Activated T-cell treated with anti-CD3 and anti-CD28 coated beads, Interleukin-2, amount 50 U/mL, for 72 hours (primary cell): ENCODE measurements around the gene SERPINB1. TPM values are rescaled to one million over a fixed set of nuclear protein-coding genes. Genes with fewer than 3 reads are reported as not detected.
"Not testable (repeated sequence)": the region's sequence is repeated elsewhere in the genome, so short reads cannot be mapped to it uniquely, and the experiment has no call there.

Experiments used
- ATAC-seq, 2 donors: fragments of 150-1000 bp; cut with Tn5 transposase; replicated peaks in 1 of 2; 2 replicates each; pipeline ENCODE4 v1.10.0; 2021; ENCODE audit warnings: moderate library complexity in 2 of 2, mild to moderate bottlenecking in 1 of 2
- DNase-seq, 2 donors: peaks; one replicate each; pipeline ENCODE4 v3.0.0; 2021 to 2022; ENCODE audit warnings: mixed read lengths in 1 of 2
- H3K27ac Mint-ChIP-seq: one replicate; pipeline ENCODE4 v1.8.0; 2022; ENCODE audit warnings: mild to moderate bottlenecking, moderate library complexity, mixed read lengths
- H3K27me3 Mint-ChIP-seq: one replicate; pipeline ENCODE4 v1.8.0; 2022; ENCODE audit warnings: low read depth, mixed read lengths
- H3K36me3 Mint-ChIP-seq, 2 donors: one replicate each; pipeline ENCODE4 v1.8.0; 2022; ENCODE audit warnings: mixed read lengths in 2 of 2, mild to moderate bottlenecking in 1 of 2; ENCODE audit not compliant: insufficient read depth in 2 of 2
- H3K4me1 Mint-ChIP-seq: one replicate; pipeline ENCODE4 v1.8.0; 2022; ENCODE audit warnings: low read depth, mixed read lengths
- H3K4me3 Mint-ChIP-seq, 2 donors: one replicate each; pipeline ENCODE4 v1.8.0; 2022; ENCODE audit warnings: mild to moderate bottlenecking in 2 of 2, mixed read lengths in 2 of 2, moderate library complexity in 2 of 2
- H3K9me3 Mint-ChIP-seq, 2 donors: one replicate each; pipeline ENCODE4 v1.8.0; 2022; ENCODE audit warnings: mixed read lengths in 2 of 2
- total RNA-seq, 2 donors: library from RNA; stranded (reverse); gene quantifications; one replicate each; pipeline ENCODE4 v1.2.3, GENCODE V29; 2022

SERPINB1 gene
- total RNA-seq, 2 donors from 2014 or later, result 131 to 203 TPM

DNA sequence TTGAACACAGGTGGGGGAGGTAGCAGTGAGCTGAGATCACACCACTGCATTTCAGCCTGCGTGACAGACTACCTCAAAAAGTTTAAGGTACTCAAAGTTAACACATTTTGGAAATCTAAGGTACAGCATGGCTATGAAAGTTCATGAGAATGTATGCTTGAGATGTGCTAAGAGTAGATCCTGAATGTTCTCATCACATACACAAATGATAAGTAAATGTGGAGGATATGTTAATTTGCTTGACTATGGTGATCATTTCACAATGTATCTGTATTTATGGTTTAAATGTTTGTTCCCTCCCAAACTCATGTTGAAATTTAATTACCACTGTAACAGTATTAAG is 20.1 kb upstream of the SERPINB1 start:
- peak overlapping the region; percentile 77 to 97 for H3K4me3 Mint-ChIP-seq
- H3K27me3 Mint-ChIP-seq, result no peaks in the 10 kb centered on the region
- DNase-seq, result no peak
- peaks cover 3 to 4% of the 10 kb centered on the region in 2 donors for H3K36me3 Mint-ChIP-seq
- H3K4me1 Mint-ChIP-seq, result peaks cover 94% of the 10 kb centered on the region
- H3K9me3 Mint-ChIP-seq, result no peaks in the 10 kb centered on the region
- no peak for ATAC-seq
- peak overlapping the region; percentile 100 for H3K27ac Mint-ChIP-seq

DNA sequence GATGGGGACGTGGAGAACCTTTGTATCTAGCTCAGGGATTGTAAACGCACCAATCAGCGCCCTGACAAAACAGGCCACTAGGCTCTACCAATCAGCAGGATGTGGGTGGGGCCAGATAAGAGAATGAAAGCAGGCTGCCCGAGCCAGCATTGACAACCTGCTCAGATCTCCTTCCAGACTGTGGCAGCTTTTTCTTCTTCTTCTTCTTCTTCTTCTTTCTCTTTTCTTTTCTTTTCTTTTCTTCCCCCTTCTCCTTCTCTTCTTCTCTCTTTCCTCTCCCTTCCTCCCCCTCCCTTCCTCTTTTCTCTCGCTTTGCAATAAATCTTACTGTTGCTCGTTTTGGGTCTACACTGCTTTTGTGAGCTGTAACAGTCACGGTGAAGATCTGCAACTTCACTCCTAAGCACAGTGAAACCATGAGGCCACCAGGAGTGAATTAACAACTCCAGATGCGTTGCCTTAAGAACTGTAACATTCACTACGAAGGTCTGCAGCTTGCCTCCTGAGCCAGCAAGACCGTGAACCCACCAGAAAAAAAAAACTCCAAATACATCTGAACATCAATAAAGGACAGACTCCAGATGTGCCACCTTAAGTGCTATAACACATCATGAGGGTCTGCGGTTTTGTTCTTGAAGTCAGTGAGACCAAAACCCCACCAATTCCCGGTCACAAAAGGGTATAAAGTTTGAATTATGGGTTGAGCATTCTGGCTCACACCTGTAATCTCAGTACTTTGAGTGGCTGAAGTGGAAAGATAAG is 19.6 kb upstream of the SERPINB1 start:
- ATAC-seq, result peak; percentile 31 to 52
- H3K27ac Mint-ChIP-seq, result peak overlapping the region; percentile 100
- H3K27me3 Mint-ChIP-seq, result no peaks in the 10 kb centered on the region
- H3K4me1 Mint-ChIP-seq, result peaks cover 94% of the 10 kb centered on the region
- DNase-seq, result peak; percentile 48 to 60
- H3K36me3 Mint-ChIP-seq, result peaks cover 3 to 4% of the 10 kb centered on the region in 2 donors
- no peaks in the 10 kb centered on the region for H3K9me3 Mint-ChIP-seq
- H3K4me3 Mint-ChIP-seq, result peak overlapping the region; percentile 77 to 97

DNA sequence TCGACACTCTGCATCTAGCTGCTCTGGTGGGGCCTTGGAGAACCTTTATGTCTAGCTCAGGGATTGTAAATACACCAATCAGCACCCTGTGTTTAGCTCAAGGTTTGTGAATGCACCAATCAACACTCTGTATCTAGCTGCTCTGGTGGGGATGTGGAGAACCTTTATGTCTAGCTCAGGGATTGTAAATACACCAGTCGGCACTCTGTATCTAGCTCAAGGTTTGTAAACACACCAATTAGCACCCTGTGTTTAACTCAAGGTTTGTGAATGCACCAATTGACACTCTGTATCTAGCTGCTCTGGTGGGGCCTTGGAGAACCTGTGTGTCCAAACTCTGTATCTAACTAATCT is 19.0 kb upstream of the SERPINB1 start:
- not testable (repeated sequence) for H3K36me3 Mint-ChIP-seq, H3K27me3 Mint-ChIP-seq, ATAC-seq, DNase-seq, H3K9me3 Mint-ChIP-seq
- peak overlapping the region in 1 of 2 donors; percentile 97 for H3K4me3 Mint-ChIP-seq
- H3K27ac Mint-ChIP-seq, result peak overlapping the region; percentile 100
- peaks cover 94% of the 10 kb centered on the region for H3K4me1 Mint-ChIP-seq

DNA sequence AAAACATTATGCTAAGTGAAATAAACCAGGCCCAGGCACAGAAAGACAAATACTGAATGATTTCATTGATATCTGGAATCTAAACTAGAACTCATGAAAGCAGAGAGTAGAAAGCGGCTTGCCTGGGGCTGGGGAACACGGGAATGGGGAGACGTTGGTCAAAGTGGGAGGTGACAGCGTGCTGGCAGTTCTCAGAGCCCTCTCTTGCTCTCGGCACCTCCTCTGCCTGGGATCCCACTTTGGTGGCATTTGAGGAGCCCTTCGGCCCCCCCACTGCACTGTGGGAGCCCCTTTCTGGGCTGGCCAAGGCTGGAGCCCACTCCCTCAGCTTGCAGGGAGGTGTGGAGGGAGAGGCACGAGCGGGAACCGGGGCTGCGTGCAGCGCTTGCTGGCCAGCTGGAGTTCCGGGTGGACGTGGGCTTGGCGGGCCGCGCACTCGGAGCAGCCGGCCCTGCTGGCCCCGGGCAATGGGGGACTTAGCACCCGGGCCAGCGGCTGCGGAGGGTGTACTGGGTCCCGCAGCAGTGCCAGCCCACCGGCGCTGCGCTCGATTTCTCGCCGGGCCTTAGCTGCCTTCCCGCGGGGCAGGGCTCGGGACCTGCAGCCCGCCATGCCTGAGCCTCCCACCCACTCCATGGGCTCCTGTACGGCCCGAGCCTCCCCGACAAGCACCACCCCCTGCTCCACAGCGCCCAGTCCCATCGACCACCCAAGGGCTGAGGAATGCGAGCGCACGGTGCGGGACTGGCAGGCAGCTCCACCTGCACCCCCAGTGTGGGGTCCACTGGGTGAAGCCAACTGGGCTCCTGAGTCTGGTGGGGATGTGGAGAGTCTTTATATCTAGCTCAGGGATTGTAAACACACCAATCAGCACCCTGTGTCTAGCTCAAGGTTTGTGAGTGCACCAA is 18.4 kb upstream of the SERPINB1 start:
- ATAC-seq, DNase-seq, H3K9me3 Mint-ChIP-seq, H3K36me3 Mint-ChIP-seq, H3K27me3 Mint-ChIP-seq: not testable (repeated sequence)
- Mint-ChIP-seq H3K4me1 (peaks cover 94% of the 10 kb centered on the region), H3K4me3 (peak overlapping the region; percentile 87), H3K27ac (peak overlapping the region; percentile 100)

DNA sequence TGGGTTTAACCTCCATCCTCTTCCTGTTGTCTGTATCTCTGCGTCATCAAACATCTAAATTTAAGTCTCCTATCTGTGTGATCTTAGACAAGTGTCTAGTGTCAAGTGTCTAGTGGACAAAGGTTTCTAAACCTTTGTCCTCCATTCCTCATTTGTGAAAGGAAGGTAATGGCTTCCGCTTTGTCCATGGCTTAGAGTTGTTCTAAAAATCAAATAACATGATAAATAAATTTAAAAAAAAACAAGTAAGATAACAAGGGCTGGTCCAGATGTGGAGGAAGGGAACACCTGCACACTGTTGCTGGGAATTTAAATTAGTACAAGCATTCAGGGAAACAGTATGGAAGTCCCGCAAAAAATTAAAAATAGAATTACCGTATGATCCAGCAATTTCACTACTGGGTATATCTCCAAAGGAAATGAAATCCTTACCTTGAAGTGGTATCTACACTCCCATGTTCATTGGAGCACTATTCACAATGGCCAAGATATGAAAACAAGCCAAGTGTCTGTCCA is 17.6 kb upstream of the SERPINB1 start:
- H3K9me3 Mint-ChIP-seq, result no peaks in the 10 kb centered on the region

DNA sequence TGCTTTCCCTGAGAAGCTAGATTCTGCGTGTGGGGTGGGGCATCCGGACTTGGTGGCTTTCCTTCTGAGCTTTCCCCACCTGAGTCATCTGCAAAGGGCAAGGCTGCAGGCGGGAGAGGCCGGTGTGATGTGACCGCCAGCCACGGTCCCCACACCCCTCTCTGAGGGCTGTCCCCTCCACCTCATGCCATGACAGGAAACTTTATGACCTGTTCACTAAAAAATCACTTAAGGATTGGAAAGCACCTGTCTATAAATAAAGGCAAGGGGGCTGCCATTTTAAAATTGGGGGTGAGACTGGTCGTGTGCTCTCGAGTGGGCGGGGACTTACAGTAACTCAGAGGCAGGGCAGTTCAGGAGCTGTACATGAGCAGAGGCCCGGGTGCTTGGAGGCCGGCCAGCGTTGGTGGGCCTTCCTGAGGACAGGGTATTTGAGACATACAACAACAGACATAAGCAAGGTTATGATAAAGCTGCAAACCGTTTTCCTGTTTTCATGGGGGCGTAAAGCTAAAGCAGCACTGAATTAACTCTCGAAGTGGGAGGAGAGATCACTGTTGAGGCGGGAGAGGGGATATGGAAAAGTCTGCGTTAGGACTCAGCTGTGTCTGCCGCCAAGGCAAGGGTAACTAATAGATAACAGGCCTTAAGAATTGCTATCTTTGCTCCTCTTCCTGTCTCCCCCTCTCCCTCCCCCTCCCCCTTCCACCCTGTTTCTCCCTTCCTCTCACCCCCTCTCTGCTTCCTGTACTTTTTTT is 16.1 kb upstream of the SERPINB1 start:
- ATAC-seq (peak; percentile 71 to 72), DNase-seq (peak; percentile 91 to 93)
- H3K36me3 Mint-ChIP-seq, result peaks cover 3 to 4% of the 10 kb centered on the region in 2 donors
- no peaks in the 10 kb centered on the region for H3K9me3 Mint-ChIP-seq
- peaks cover 96% of the 10 kb centered on the region for H3K4me1 Mint-ChIP-seq
- peak overlapping the region; percentile 87 for H3K4me3 Mint-ChIP-seq
- H3K27ac Mint-ChIP-seq, result peak overlapping the region; percentile 89
- no peaks in the 10 kb centered on the region for H3K27me3 Mint-ChIP-seq

More for the DNA sequence above, 17.6 kb upstream of the SERPINB1 start:
- DNase-seq (no peak), ATAC-seq (no peak)
- H3K27ac Mint-ChIP-seq, result peak overlapping the region; percentile 89
- peak overlapping the region; percentile 87 for H3K4me3 Mint-ChIP-seq
- peaks cover 96% of the 10 kb centered on the region for H3K4me1 Mint-ChIP-seq
- H3K36me3 Mint-ChIP-seq, result peaks cover 3 to 4% of the 10 kb centered on the region in 2 donors
- H3K27me3 Mint-ChIP-seq, result no peaks in the 10 kb centered on the region

DNA sequence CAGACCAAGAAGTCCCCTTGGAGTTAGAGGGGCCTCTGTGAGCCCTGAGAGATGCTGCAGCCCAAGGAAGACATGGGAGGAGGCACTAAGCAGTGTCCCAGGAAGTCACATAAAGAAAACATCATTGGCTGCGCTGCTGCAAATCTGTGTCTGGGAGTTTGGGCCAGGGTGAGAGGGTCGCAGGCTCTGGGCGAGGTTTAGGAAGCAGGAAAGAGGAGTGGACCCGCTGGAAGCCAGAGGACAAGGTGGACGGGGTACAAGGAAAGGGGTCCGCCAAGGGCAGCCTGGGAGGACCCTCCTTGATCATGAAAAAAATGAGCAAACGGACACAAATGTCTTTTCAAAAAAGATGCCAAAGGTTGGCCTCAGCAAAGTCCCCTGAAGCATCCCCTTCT is 15.5 kb upstream of the SERPINB1 start:
- DNase-seq (no peak), ATAC-seq (no peak)
- Mint-ChIP-seq H3K9me3 (no peaks in the 10 kb centered on the region), H3K4me3 (peak overlapping the region; percentile 87), H3K36me3 (peaks cover 3 to 4% of the 10 kb centered on the region in 2 donors), H3K4me1 (peaks cover 94% of the 10 kb centered on the region), H3K27me3 (no peaks in the 10 kb centered on the region), H3K27ac (peak overlapping the region; percentile 89)

DNA sequence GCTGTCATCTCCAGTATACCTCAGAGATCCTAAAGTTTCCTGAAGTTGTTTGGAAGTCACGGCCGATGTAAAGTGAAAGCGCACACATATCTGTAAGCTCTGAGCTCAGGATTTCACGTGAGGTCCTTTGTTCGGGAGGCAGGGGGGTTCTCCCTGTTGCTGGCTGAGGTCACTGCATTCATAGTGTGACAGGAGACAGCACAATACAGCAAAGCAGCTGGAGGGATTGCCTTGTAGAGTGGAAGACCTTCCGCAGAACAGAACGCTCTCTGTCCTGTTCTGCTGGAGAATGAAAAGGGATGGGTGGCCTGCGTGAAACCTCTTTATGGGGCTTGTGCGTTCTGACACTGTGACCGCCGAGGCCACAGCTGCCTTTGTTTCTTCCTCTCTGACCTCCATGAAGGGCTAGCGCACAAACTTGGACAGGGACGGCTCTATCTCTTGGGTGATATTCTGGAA is 13.4 kb upstream of the SERPINB1 start:
- Mint-ChIP-seq H3K9me3 (no peaks in the 10 kb centered on the region), H3K36me3 (peaks cover 0 to 2% of the 10 kb centered on the region in 2 donors), H3K27me3 (no peaks in the 10 kb centered on the region), H3K4me3 (peak overlapping the region; percentile 67 to 85), H3K27ac (peak overlapping the region; percentile 94), H3K4me1 (peaks cover 81% of the 10 kb centered on the region)
- no peak for DNase-seq
- no peak for ATAC-seq

DNA sequence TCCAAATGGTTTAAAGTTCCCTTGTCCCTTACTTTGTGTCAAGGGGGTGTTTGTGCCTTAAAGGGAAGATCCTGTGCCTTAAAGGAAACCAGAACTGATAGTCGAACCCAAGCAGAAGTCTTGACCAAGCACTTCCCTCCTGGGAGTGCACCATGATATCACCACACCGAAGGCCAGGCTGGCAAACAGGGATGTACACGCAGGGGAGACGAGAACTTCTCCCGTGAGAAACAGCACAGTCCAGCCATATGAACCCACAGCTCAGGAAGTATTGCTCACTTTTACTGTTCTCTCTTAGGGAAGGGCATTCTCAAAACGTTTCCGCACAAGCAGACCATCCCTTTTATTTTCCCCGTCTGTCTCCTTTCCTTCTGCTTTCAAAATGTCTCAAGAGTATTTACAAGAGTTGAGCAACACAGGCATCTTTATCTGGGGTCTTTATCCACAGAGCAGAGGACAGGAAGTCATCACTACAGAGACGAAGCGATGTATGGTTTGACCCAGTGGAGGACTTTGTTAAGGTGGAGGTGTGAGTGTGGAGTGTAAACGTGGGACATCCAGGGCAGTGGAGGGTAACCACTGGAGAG is 12.8 kb upstream of the SERPINB1 start:
- Mint-ChIP-seq H3K27me3 (no peaks in the 10 kb centered on the region), H3K4me1 (peaks cover 75% of the 10 kb centered on the region), H3K4me3 (peak overlapping the region; percentile 67 to 85), H3K36me3 (peaks cover 0 to 2% of the 10 kb centered on the region in 2 donors), H3K9me3 (no peaks in the 10 kb centered on the region), H3K27ac (peak overlapping the region; percentile 94)
- no peak for DNase-seq
- no peak for ATAC-seq

DNA sequence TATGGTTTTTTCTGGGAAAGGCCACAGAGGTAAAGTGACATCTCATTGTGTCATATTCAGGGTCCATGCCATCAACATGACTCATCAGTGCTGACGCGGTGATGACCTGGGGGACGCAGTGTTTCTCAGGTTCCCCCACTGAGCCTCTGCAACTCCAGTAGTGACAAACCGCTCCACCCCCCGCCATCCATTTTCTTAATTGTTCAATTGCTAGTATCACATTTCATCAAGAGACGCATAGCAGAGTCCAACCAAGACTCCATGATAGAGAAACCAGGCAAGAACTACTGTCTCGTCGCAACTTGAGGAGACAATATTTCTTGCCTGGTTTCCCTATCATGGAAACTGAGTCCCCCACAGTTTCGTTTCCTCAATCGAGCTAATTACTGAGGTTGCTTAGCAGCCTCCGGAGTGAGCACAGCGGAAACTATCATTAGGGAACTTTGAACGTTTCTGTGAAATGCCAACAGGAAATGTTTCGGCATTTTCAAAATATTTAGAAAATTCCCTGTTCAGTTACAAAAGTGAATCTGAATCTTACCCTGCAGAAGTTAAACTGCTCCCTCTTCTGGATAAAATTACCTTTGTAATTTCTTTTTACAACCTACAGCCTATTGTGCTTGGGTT is 12.2 kb upstream of the SERPINB1 start:
- ATAC-seq (peak; percentile 62 to 69), DNase-seq (peak; percentile 87 to 88)
- H3K27ac Mint-ChIP-seq, result peak overlapping the region; percentile 94
- H3K9me3 Mint-ChIP-seq, result peaks cover 0 to 3% of the 10 kb centered on the region in 2 donors
- H3K4me3 Mint-ChIP-seq, result peak overlapping the region; percentile 67 to 85
- H3K4me1 Mint-ChIP-seq, result peaks cover 74% of the 10 kb centered on the region
- no peaks in the 10 kb centered on the region for H3K27me3 Mint-ChIP-seq
- peaks cover 0 to 2% of the 10 kb centered on the region in 2 donors for H3K36me3 Mint-ChIP-seq

DNA sequence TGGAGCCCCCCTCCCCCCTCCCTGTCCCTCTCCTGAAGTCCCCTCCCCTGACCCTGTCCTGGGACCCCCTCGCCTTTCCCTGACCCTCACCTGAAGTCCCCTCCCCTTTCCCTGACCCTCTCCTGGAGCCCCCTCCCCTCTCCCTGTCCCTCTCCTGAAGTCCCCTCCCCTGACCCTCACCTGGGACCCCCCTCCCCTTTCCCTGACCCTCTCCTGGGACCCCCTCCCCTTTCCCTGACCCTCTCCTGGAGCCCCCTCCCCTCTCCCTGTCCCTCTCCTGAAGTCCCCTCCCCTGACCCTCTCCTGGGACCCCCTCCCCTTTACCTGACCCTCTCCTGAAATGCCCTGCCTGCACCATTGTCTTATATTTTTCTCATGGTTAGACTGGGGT is 11.7 kb upstream of the SERPINB1 start:
- Mint-ChIP-seq H3K4me1 (peaks cover 74% of the 10 kb centered on the region), H3K4me3 (peak overlapping the region; percentile 70 to 85)

DNA sequence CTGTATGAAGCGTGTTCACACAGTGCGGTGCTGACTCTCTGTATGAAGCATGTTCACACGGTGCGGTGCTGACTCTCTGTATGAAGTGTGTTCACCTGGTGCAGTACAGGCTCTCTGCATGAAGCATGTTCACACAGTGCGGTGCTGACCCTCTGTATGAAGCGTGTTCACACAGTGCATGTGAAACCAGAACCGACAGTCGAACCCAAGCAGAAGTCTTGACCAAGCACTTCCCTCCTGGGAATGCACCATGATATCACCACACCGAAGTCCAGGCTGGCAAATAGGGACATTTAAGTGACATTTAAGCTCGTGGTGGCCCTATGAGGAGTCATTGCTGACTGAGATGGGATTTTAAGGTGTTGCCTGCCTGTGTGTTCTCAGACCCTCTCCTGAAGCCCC is 11.3 kb upstream of the SERPINB1 start:
- Mint-ChIP-seq H3K4me1 (peaks cover 74% of the 10 kb centered on the region), H3K4me3 (peak overlapping the region; percentile 63 to 70), H3K36me3 (peaks cover 0 to 1% of the 10 kb centered on the region in 2 donors), H3K27me3 (no peaks in the 10 kb centered on the region), H3K27ac (peak overlapping the region; percentile 94), H3K9me3 (peaks cover 0 to 3% of the 10 kb centered on the region in 2 donors)
- DNase-seq (no peak), ATAC-seq (no peak)

More for the DNA sequence above, 11.7 kb upstream of the SERPINB1 start:
- DNase-seq, H3K27me3 Mint-ChIP-seq, H3K9me3 Mint-ChIP-seq, H3K36me3 Mint-ChIP-seq, ATAC-seq: not testable (repeated sequence)
- H3K27ac Mint-ChIP-seq, result peak overlapping the region; percentile 94
